Neural cell (in vitro differentiated cells): Measurements from ENCODE around the gene RPL35A. TPM values are rescaled to one million over a fixed set of nuclear protein-coding genes. Genes with fewer than 3 reads are reported as not detected.

Experiments
- H2AFZ ChIP-seq: fragments of 200-600, 300-800 bp; sonication (generic), shearing (Covaris generic); 2 replicates; pipeline ENCODE4 v1.6.0; 2014; ENCODE audit warnings: low read depth, mild to moderate bottlenecking, antibody characterized with exemption, low read length, moderate library complexity
- H3F3A ChIP-seq: fragments of 200-600 bp; shearing (Covaris generic); 2 replicates; pipeline ENCODE4 v1.6.1; 2016; ENCODE audit warnings: mild to moderate bottlenecking, moderate library complexity, mixed read lengths, antibody characterized with exemption, low read length; ENCODE audit not compliant: insufficient read depth, poor library complexity, severe bottlenecking
- H3K27ac ChIP-seq: fragments of 200-600, 300-800 bp; sonication (generic), shearing (Covaris generic); 2 replicates; pipeline ENCODE4 v1.5.1; 2014; ENCODE audit warnings: mild to moderate bottlenecking, low read length, moderate library complexity
- H3K27me3 ChIP-seq: fragments of 300-800, 200-600 bp; sonication (generic), shearing (Covaris generic); 2 replicates; pipeline ENCODE4 v1.6.0; 2014; ENCODE audit warnings: mild to moderate bottlenecking, low read depth, low read length, moderate library complexity; ENCODE audit not compliant: insufficient read depth
- H3K36me3 ChIP-seq: fragments of 300-800, 200-600 bp; sonication (generic), shearing (Covaris generic); 2 replicates; pipeline ENCODE4 v1.5.1; 2014; ENCODE audit warnings: mild to moderate bottlenecking, antibody characterized with exemption, low read length, moderate library complexity; ENCODE audit not compliant: insufficient read depth
- H3K4me2 ChIP-seq: fragments of 300-800, 200-600 bp; sonication (generic), shearing (Covaris generic); 2 replicates; pipeline ENCODE4 v1.6.0; 2014; ENCODE audit warnings: mild to moderate bottlenecking, low read length
- H3K4me3 ChIP-seq: fragments of 300-800, 200-600 bp; sonication (generic), shearing (Covaris generic); 2 replicates; pipeline ENCODE4 v1.5.1; 2014; ENCODE audit warnings: mild to moderate bottlenecking, low read length, moderate library complexity
- H3K79me2 ChIP-seq: fragments of 200-600 bp; shearing (Covaris generic); replicated peaks from 2 replicates; pipeline ENCODE4 v1.6.0; 2014; ENCODE audit warnings: mild to moderate bottlenecking, low read length, moderate library complexity; ENCODE audit not compliant: insufficient read depth
- H3K9ac ChIP-seq: fragments of 300-800, 200-600 bp; sonication (generic), shearing (Covaris generic); 2 replicates; pipeline ENCODE4 v1.6.1; 2016; ENCODE audit warnings: mild to moderate bottlenecking, low read length, mixed read lengths
- H3K9me2 ChIP-seq: fragments of 200-600 bp; shearing (Covaris generic); 2 replicates; pipeline ENCODE4 v1.6.1; 2016; ENCODE audit warnings: mild to moderate bottlenecking, low read length, mixed read lengths; ENCODE audit not compliant: insufficient read depth
- H3K9me3 ChIP-seq: fragments of 200-600, 300-800 bp; sonication (generic), shearing (Covaris generic); 2 replicates; pipeline ENCODE4 v1.6.1; 2016; ENCODE audit warnings: mild to moderate bottlenecking, mixed run types, low read length, moderate library complexity, mixed read lengths
- H4K20me1 ChIP-seq: fragments of 200-600 bp; shearing (Covaris generic); 2 replicates; pipeline ENCODE4 v1.6.1; 2016; ENCODE audit warnings: mild to moderate bottlenecking, mixed run types; ENCODE audit not compliant: insufficient read depth
- CTCF ChIP-seq: fragments of 450-650 bp; IDR thresholded peaks from 2 replicates; pipeline ENCODE4 v1.5.1; 2014; ENCODE audit warnings: antibody characterized with exemption, mild to moderate bottlenecking, moderate library complexity; ENCODE audit not compliant: poor library complexity, severe bottlenecking
- EP300 ChIP-seq: fragments of 450-650 bp; conservative IDR thresholded peaks from 2 replicates; pipeline ENCODE4 v1.6.1; 2014; ENCODE audit warnings: antibody characterized with exemption, mild to moderate bottlenecking, moderate library complexity; ENCODE audit not compliant: poor library complexity, severe bottlenecking
- EZH2 ChIP-seq: fragments of 200-600, 300-800 bp; shearing (Covaris generic), sonication (generic); IDR thresholded peaks from 2 replicates; pipeline ENCODE4 v1.6.1; 2014; ENCODE audit warnings: antibody characterized with exemption, low read length, borderline replicate concordance, mild to moderate bottlenecking; ENCODE audit not compliant: insufficient read depth, poor library complexity, severe bottlenecking
- MXI1 ChIP-seq: fragments of 450-650 bp; conservative IDR thresholded peaks from 2 replicates; pipeline ENCODE4 v1.6.1; 2014; ENCODE audit warnings: antibody characterized with exemption, mild to moderate bottlenecking; ENCODE audit not compliant: poor library complexity, severe bottlenecking
- POLR2AphosphoS5 ChIP-seq: IDR thresholded peaks from 2 replicates; pipeline ENCODE4 v1.6.1; 2012
- RAD21 ChIP-seq: fragments of 450-650 bp; conservative IDR thresholded peaks from 2 replicates; pipeline ENCODE4 v1.6.1; 2014; ENCODE audit warnings: antibody characterized with exemption, mild to moderate bottlenecking, moderate library complexity
- REST ChIP-seq: IDR thresholded peaks from 2 replicates; pipeline ENCODE4 v1.6.1; 2012; ENCODE audit warnings: borderline replicate concordance
- SMC3 ChIP-seq: fragments of 450-650 bp; conservative IDR thresholded peaks from 2 replicates; pipeline ENCODE4 v1.6.1; 2014; ENCODE audit warnings: antibody characterized with exemption, mild to moderate bottlenecking, moderate library complexity; ENCODE audit not compliant: poor library complexity
- TAF1 ChIP-seq: IDR thresholded peaks from 2 replicates; pipeline ENCODE4 v1.6.1; 2012; ENCODE audit warnings: low read depth
- polyA plus RNA-seq: library from polyadenylated mRNA; depleted of rRNA; stranded (reverse); fragments of >200 nt; gene quantifications from 2 replicates; pipeline ENCODE4 v1.2.3, GENCODE V29; 2014

The RPL35A gene
- polyA plus RNA-seq, 1 donor from 2014 or later: 1,553 TPM

GRCh38 chr3:197953881-197954280 lies 3.9 kb downstream of the RPL35A start:
- no peak overlapping the region for H3K4me2 ChIP-seq
- H2AFZ ChIP-seq: no peak overlapping the region
- no peaks in the 10 kb centered on the region for H3K9me3 ChIP-seq
- peaks cover 14% of the 10 kb centered on the region for H3K36me3 ChIP-seq
- peaks cover 34% of the 10 kb centered on the region for H3K79me2 ChIP-seq
- no peaks in the 10 kb centered on the region for H4K20me1 ChIP-seq
- H3F3A ChIP-seq: no peaks in the 10 kb centered on the region
- no peak for TF ChIP-seq CTCF
- no peak for TF ChIP-seq POLR2AphosphoS5
- no peak for TF ChIP-seq REST
- H3K9me2 ChIP-seq: no peaks in the 10 kb centered on the region
- no peaks in the 10 kb centered on the region for H3K27me3 ChIP-seq
- H3K4me3 ChIP-seq: no peak overlapping the region
- H3K9ac ChIP-seq: no peak overlapping the region
- no peak overlapping the region for H3K27ac ChIP-seq

- H3K36me3 ChIP-seq: peaks cover 14% of the 10 kb centered on the region
- H3K4me3 ChIP-seq: no peak overlapping the region
- H2AFZ ChIP-seq: no peak overlapping the region
- H3K9ac ChIP-seq: no peak overlapping the region
- H4K20me1 ChIP-seq: no peaks in the 10 kb centered on the region
- no peaks in the 10 kb centered on the region for H3K9me2 ChIP-seq
- no peak overlapping the region for H3K27ac ChIP-seq
- H3K9me3 ChIP-seq: no peaks in the 10 kb centered on the region
- H3F3A ChIP-seq: no peaks in the 10 kb centered on the region
- H3K27me3 ChIP-seq: no peaks in the 10 kb centered on the region
- no peak for TF ChIP-seq EP300
- TF ChIP-seq TAF1: no peak
- TF ChIP-seq SMC3: no peak
- TF ChIP-seq REST: no peak
- no peak for TF ChIP-seq POLR2AphosphoS5
- no peak for TF ChIP-seq CTCF
- TF ChIP-seq EZH2: no peak
- no peak for TF ChIP-seq RAD21
- TF ChIP-seq MXI1: no peak
- no peak overlapping the region for H3K4me2 ChIP-seq
- peaks cover 30% of the 10 kb centered on the region for H3K79me2 ChIP-seq
These were observed 6.0 kb downstream of the RPL35A start for GRCh38 chr3:197955892-197956477.
